ENCODE measurements around the gene CFAP161. TPM values are rescaled to one million over a fixed set of nuclear protein-coding genes. Genes with fewer than 3 reads are reported as not detected.

The CFAP161 gene
- total RNA-seq, 4 donors from 2014 or later: 0.49 to 0.68 TPM; not detected in 2

DNA sequence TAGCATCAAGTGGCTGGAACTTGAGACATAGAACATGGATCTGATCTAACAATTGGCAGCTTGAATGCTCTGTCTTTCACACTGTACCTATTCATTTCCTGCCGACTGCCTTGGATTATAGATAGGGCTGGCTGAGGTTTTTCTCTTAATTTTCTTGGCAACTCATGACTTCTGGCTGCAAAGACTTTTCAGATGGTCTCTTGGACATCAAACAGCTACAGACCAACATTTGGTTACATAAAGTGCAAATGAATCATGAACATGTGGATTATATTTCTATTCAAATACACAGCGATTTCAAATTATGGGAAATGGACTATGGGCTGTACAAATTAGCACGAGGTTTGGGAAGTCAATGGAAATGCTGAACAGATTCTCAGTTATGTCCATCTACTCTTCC, 36.4 kb downstream of the CFAP161 start:
- TF ChIP-seq, protein P1, sequence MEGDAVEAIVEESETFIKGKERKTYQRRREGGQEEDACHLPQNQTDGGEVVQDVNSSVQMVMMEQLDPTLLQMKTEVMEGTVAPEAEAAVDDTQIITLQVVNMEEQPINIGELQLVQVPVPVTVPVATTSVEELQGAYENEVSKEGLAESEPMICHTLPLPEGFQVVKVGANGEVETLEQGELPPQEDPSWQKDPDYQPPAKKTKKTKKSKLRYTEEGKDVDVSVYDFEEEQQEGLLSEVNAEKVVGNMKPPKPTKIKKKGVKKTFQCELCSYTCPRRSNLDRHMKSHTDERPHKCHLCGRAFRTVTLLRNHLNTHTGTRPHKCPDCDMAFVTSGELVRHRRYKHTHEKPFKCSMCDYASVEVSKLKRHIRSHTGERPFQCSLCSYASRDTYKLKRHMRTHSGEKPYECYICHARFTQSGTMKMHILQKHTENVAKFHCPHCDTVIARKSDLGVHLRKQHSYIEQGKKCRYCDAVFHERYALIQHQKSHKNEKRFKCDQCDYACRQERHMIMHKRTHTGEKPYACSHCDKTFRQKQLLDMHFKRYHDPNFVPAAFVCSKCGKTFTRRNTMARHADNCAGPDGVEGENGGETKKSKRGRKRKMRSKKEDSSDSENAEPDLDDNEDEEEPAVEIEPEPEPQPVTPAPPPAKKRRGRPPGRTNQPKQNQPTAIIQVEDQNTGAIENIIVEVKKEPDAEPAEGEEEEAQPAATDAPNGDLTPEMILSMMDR (IDR thresholded peaks at IDR 0.05; ENCODE audit: low read depth): no peak

DNA sequence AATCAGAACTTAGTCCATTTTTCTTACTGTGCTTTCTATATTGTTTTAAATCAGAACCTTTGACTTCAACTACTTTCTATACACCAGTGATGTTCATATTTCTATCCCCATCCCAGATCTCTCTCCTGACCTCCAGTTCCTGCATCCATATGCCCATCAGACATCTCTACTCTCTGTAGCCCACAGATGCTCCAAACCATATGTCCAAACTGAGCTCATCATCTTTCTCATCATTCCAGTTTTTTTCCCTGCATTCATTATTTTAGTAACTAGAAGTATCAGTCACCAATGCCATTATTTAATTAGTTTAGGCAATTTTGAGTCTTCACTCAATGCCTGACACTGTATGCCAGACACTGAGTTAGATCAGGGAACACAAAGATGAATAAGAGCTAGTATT, 37.2 kb downstream of the CFAP161 start:
- TF ChIP-seq, protein P1 (IDR thresholded peaks at IDR 0.05; ENCODE audit: low read depth): no peak

DNA sequence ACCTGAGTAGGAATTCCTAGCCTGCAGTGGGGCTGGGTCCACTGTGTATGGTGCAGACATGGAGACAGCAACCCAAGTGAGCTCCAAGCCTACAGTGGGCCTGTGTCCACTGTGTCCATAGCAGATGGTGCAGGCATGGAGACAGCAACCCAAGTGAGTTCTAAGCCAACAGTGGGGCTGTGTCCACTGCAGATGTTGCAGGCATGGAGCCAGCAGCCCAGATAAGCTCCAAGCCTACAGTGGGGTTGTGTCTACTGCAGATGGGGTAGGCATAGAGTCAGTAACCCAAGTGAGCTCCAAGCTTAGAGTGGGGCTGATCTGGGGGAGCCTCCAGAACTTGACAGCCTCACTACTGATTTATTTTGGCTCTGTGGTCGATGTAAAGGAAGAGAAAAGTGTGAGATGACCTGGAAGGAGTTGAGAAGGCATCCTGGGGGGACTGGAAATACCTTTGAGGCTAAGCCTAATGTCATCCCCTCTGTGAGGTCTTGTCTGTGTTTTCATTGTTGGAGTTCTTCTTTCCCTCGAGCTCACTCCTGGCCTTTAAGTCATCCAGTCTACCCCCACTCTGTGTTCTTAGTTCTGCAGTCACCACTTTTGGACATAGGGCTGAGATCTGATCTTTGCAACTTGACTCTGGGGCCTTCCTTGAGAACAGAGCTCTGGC, 40.2 kb downstream of the CFAP161 start:
- TF ChIP-seq, protein P1 (IDR thresholded peaks at IDR 0.05; ENCODE audit: low read depth): no peak

DNA sequence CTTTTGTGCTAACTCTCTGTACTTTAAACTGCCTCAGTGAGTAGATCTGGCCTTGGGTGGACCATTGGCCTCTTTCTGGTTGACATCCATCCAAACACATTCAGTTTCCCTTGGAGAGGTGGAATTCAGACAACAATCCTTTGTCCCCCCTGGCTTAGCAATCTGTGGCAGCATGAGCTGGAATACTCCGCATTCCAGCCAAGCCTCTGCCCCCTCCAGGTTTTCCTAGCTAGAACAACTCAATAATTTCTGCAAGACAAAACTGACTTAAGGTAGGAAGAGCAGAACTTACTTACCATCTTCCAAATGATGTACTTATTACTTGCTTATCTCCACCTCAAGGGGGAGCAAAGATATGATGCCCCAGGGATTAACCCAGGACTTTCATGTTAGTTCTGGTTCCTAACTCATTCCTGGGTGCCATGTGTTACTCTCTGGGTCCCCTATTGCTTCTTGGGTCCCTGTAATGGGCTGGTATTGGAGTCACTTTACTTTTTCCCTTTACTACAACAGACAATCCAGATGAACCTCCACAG, 40.8 kb downstream of the CFAP161 start:
- TF ChIP-seq, protein P1 (IDR thresholded peaks at IDR 0.05; ENCODE audit: low read depth): no peak

DNA sequence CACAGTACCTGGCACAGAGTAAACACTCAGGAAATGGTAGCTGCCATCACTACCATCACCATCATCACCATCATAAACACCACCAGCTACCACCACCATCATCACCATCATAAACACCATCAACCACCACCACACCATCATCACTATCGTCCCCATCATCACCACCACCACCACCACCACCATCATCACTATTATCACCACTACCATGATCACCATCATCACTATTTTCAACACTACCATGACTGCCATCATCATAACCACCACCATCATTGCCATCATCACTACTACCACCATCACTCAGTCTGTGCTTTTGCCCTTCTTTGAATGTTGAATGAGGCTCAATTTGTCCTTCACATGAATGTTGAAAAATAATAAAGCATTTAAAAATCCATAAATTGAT, 41.4 kb downstream of the CFAP161 start:
- TF ChIP-seq, protein P1 (IDR thresholded peaks at IDR 0.05; ENCODE audit: low read depth): no peak

DNA sequence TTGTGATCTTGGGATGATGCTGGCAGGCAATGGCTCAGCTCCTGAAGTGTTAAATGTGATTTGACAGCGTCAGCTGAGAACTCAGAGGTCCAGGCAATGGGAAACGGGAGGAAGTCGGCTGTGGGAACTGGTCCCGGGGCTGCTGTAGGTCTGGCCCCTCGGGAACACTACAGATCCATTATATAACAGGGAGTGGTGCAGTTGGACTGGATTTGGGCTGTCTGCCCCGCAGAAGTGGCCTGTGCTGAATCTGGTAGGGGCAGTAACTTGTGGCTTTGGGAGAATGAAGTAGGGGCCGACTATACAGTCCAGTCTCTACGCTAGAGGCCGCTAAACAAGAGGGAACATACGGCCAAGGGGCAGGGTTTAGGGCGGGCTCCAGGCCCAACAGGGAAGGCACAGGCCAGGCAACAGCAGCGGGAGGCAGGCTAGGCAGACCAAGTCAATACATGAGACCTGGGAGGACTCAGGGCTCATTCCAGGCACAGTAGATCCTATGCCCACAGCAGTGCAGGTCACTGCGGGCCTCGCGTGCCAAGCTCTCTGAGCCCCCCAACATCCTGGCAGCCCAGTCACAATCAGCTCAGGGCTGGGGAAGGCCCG, 42.3 kb downstream of the CFAP161 start:
- TF ChIP-seq, protein P1 (IDR thresholded peaks at IDR 0.05; ENCODE audit: low read depth): no peak

DNA sequence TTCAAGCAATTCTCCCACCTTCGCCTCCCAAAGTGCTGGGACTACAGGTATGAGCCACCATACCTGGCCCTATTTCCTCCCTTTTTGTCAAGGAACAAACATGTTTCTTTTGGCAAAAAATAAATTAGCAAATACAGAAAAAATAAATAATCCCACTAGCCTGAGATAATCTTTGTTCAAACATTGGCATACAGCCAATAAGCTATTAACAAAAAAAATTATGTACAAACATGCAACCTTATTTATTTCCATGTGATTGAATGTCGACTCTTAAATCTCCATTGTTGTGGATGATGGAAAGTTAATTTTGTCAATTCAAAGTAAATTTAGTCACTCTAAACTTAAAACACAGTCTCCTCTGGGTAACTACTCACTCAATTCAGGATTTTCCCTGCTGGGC, 44.3 kb downstream of the CFAP161 start:
- TF ChIP-seq, protein P1 (IDR thresholded peaks at IDR 0.05; ENCODE audit: low read depth): no peak
